K562 (cell line): Measurements from ENCODE around the gene C2orf81. TPM values are rescaled to one million over a fixed set of nuclear protein-coding genes. Genes with fewer than 3 reads are reported as not detected.

Experiments
- ATF7 ChIP-seq: fragments of 450-650 bp; IDR thresholded peaks from 2 replicates; pipeline ENCODE4 v1.7.1; 2014; ENCODE audit warnings: mild to moderate bottlenecking, moderate library complexity
- BMI1 ChIP-seq: fragments of 150-350 bp; IDR thresholded peaks from 2 replicates; pipeline ENCODE4 v1.6.1; 2014; ENCODE audit warnings: low read length
- CHD2 ChIP-seq: IDR thresholded peaks from 2 replicates; pipeline ENCODE4 v1.6.1; 2011; ENCODE audit warnings: low read depth, low read length
- CUX1 ChIP-seq: fragments of 200-800 bp; sonication (Bioruptor generic); IDR thresholded peaks from 2 replicates; pipeline ENCODE4 v1.6.1; 2016; ENCODE audit warnings: missing genetic modification characterization, missing compliant biosample characterization
- E2F6 ChIP-seq, 2 experiments: IDR thresholded peaks; 2 replicates each; pipeline ENCODE4 v1.6.1; 2011; ENCODE audit warnings: borderline replicate concordance in 1 of 2, control low read depth in 1 of 2, low read depth in 1 of 2, low read length in 1 of 2, mild to moderate bottlenecking in 1 of 2, mixed read lengths in 1 of 2, moderate library complexity in 1 of 2; ENCODE audit not compliant: insufficient read depth in 1 of 2, insufficient read length in 1 of 2, poor library complexity in 1 of 2, severe bottlenecking in 1 of 2; ENCODE audit errors: extremely low read depth in 1 of 2
- EGR1 ChIP-seq: fragments of 450-650 bp; conservative IDR thresholded peaks from 2 replicates; pipeline ENCODE4 v1.6.1; 2017; ENCODE audit warnings: mild to moderate bottlenecking
- FUS ChIP-seq: fragments of 200-400 bp; formaldehyde crosslinking; optimal IDR thresholded peaks from 2 replicates; pipeline ENCODE3; 2017; ENCODE audit warnings: low read depth, low read length
- IFI16 ChIP-seq: fragments of 250-450 bp; sonication (Bioruptor Pico); IDR thresholded peaks from 2 replicates; pipeline ENCODE4 v2.1.2; 2022; ENCODE audit warnings: mild to moderate bottlenecking, inconsistent platforms
- NCOR1 ChIP-seq: fragments of 450-650 bp; IDR thresholded peaks from 2 replicates; pipeline ENCODE4 v1.6.1; 2016; ENCODE audit warnings: mild to moderate bottlenecking, moderate library complexity
- NEUROD1 ChIP-seq: fragments of 150-350 bp; IDR thresholded peaks from 2 replicates; pipeline ENCODE4 v1.6.1; 2014; ENCODE audit warnings: borderline replicate concordance, low read length, low read depth; ENCODE audit not compliant: partially characterized antibody
- RAD21 ChIP-seq, 2 experiments: fragments of 250-450 bp in 1 of 2; fragments of 450-650 bp in 1 of 2; sonication (Bioruptor Pico) in 1 of 2; formaldehyde crosslinking in 1 of 2; IDR thresholded peaks in 1 of 2; conservative IDR thresholded peaks in 1 of 2; 2 replicates each; pipeline versions ENCODE4 v1.4.0 to v1.8.0; 2020 to 2022; ENCODE audit warnings: mild to moderate bottlenecking in 2 of 2, moderate library complexity in 1 of 2
- RB1 ChIP-seq: fragments of 450-650 bp; IDR thresholded peaks from 2 replicates; pipeline ENCODE4 v1.6.1; 2017; ENCODE audit warnings: low read depth, mild to moderate bottlenecking
- RCOR1 ChIP-seq, 2 experiments: IDR thresholded peaks; 2 replicates each; pipeline ENCODE4 v1.6.1; 2012; ENCODE audit warnings: low read depth in 2 of 2, low read length in 2 of 2, borderline replicate concordance in 1 of 2, improper control_type of control experiment in 1 of 2
- RFX7 ChIP-seq: fragments of 250-450 bp; sonication (Bioruptor Pico); IDR thresholded peaks from 2 replicates; pipeline ENCODE4 v1.5.1; 2021; ENCODE audit warnings: mild to moderate bottlenecking
- SIX5 ChIP-seq, 2 experiments: IDR thresholded peaks; 2 replicates each; pipeline ENCODE4 v1.6.1; 2011; ENCODE audit warnings: low read length in 2 of 2, borderline replicate concordance in 1 of 2, low read depth in 1 of 2, mild to moderate bottlenecking in 1 of 2, moderate library complexity in 1 of 2; ENCODE audit not compliant: insufficient read depth in 1 of 2
- YY1 ChIP-seq, 3 experiments: IDR thresholded peaks; 2 replicates each; pipeline ENCODE4 v1.6.1; 2011; ENCODE audit warnings: low read length in 2 of 3, mild to moderate bottlenecking in 2 of 3, moderate library complexity in 2 of 3, borderline replicate concordance in 1 of 3, control low read depth in 1 of 3, low read depth in 1 of 3; ENCODE audit not compliant: insufficient read depth in 3 of 3, insufficient replicate concordance in 2 of 3, control insufficient read depth in 1 of 3, insufficient read length in 1 of 3; ENCODE audit errors: extremely low read depth in 1 of 3
- ZBTB2 ChIP-seq: fragments of 450-650 bp; IDR thresholded peaks from 2 replicates; pipeline ENCODE4 v1.6.1; 2016; ENCODE audit warnings: antibody characterized with exemption
- ZNF174 ChIP-seq: fragments of 250-450 bp; sonication (Bioruptor Pico); IDR thresholded peaks from 2 replicates; pipeline ENCODE4 v1.4.0; 2020; ENCODE audit warnings: mild to moderate bottlenecking
- ZNF57 ChIP-seq: fragments of 450-650 bp; formaldehyde crosslinking; IDR thresholded peaks from 2 replicates; pipeline ENCODE4 v1.4.0; 2020; ENCODE audit warnings: mild to moderate bottlenecking, moderate library complexity
- polyA plus RNA-seq, 8 experiments: library from polyadenylated mRNA; depleted of rRNA in 4 of 8; stranded (reverse) in 5 of 8; unstranded in 3 of 8; fragments of >200 nt; fragmentation: Nextera tagmentation in 2 of 8; fragmentation: Illumina TruSeq in 1 of 8; extraction: Ambion mirVana in 2 of 8; extraction: Trizol in 1 of 8; gene quantifications; 2 replicates each; pipeline versions ENCODE4 v1.2.1 to v1.2.3, GENCODE V29; 2011 to 2014; ENCODE audit warnings: inconsistent platforms in 1 of 8, missing spikeins in 1 of 8
- total RNA-seq, 7 experiments: library from RNA; depleted of rRNA in 6 of 7; stranded (reverse); fragments of >200 nt in 6 of 7; fragmentation: Illumina TruSeq in 2 of 7; extraction: Trizol in 2 of 7; gene quantifications; 2 replicates each; pipeline versions ENCODE4 v1.2.1 to v1.2.3, GENCODE V29; 2011 to 2021; ENCODE audit warnings: low replicate concordance in 1 of 7

The C2orf81 gene
- total and polyA plus RNA-seq, 9 of the 15 experiments (the other 6 are each of a cell fraction or from before 2014, with no cell fraction given) = 0.06 TPM; not detected in 8

- TF ChIP-seq CUX1 (CRISPR knock-in tag) (no peak), BMI1 (peak; percentile 97), NCOR1 (no peak), ZNF174 (CRISPR knock-in tag) (no peak), FUS (no peak), RAD21 (CRISPR knock-in tag; conservative IDR thresholded peaks at IDR 0.05 in 1 of 2, IDR thresholded peaks at IDR 0.05 in 1 of 2) (no peak), YY1 (IDR thresholded peaks at IDR 0.05; ENCODE audit: borderline replicate concordance in 1 of 3, control insufficient read depth in 1 of 3, extremely low read depth in 1 of 3, insufficient read depth in 3 of 3, insufficient read length in 1 of 3, insufficient replicate concordance in 2 of 3, low read depth in 1 of 3, low read length in 2 of 3) (peak in 1 of 3 experiments; percentile 9), ZBTB2 (peak; percentile 88; the same call in 1 of the 2 replicates), SIX5 (IDR thresholded peaks at IDR 0.05; ENCODE audit: borderline replicate concordance in 1 of 2, insufficient read depth in 1 of 2, low read depth in 1 of 2, low read length in 2 of 2) (no peak), CHD2 (no peak), E2F6 (IDR thresholded peaks at IDR 0.05; ENCODE audit: borderline replicate concordance in 1 of 2, extremely low read depth in 1 of 2, insufficient read depth in 1 of 2, insufficient read length in 1 of 2, low read depth in 1 of 2, low read length in 1 of 2, poor library complexity in 1 of 2, severe bottlenecking in 1 of 2) (peak; percentile 87), EGR1 (peak; percentile 69), ATF7 (0 out of 2 replicates have a peak, but pooled peaks have one; percentile 37), RCOR1 (IDR thresholded peaks at IDR 0.05; ENCODE audit: borderline replicate concordance in 1 of 2, low read depth in 2 of 2, low read length in 2 of 2) (peak in 1 of 2 experiments; percentile 73; a peak in 1 of 4 replicates), IFI16 (CRISPR knock-in tag) (no peak), NEUROD1 (peak; percentile 84), RFX7 (CRISPR knock-in tag) (no peak), ZNF57 (no peak), RB1 (peak; percentile 55)
Observed at GRCh38 chr2:74421221-74421870, at the start of gene C2orf81, which contains the start of gene WDR54 (continued).
